Neural progenitor cell (in vitro differentiated cells): Measurements from ENCODE around the gene CAB39L. TPM values are rescaled to one million over a fixed set of nuclear protein-coding genes. Genes with fewer than 3 reads are reported as not detected.

Experiments
- DNase-seq: peaks from one replicate; pipeline ENCODE4 v3.0.0-alpha.2; 2016; ENCODE audit warnings: low spot score
- H2AFZ ChIP-seq: fragments of 200-600 bp; sonication (generic); replicated peaks from 2 replicates; pipeline ENCODE4 v1.6.1; 2016; ENCODE audit warnings: antibody characterized with exemption
- H3F3A ChIP-seq: fragments of 200-600 bp; sonication (generic); 2 replicates; pipeline ENCODE4 v1.6.1; 2016; ENCODE audit warnings: antibody characterized with exemption, low read depth
- H3K27ac ChIP-seq: fragments of 200-600 bp; sonication (generic); 2 replicates; pipeline ENCODE4 v1.5.1; 2016; ENCODE audit warnings: mild to moderate bottlenecking
- H3K27me3 ChIP-seq: fragments of 200-600 bp; sonication (generic); 2 replicates; pipeline ENCODE4 v1.6.1; 2016; ENCODE audit warnings: mild to moderate bottlenecking, moderate library complexity
- H3K36me3 ChIP-seq: fragments of 200-600 bp; sonication (generic); 2 replicates; pipeline ENCODE4 v1.5.1; 2016
- H3K4me1 ChIP-seq: fragments of 200-600 bp; sonication (generic); 2 replicates; pipeline ENCODE4 v1.6.1; 2016; ENCODE audit warnings: mixed run types
- H3K4me2 ChIP-seq: fragments of 200-600 bp; sonication (generic); 2 replicates; pipeline ENCODE4 v1.6.1; 2016
- H3K4me3 ChIP-seq: fragments of 200-600 bp; sonication (generic); 2 replicates; pipeline ENCODE4 v1.5.1; 2016
- H3K79me2 ChIP-seq: fragments of 200-600 bp; sonication (generic); 2 replicates; pipeline ENCODE4 v1.6.1; 2016; ENCODE audit warnings: low read depth
- H3K9ac ChIP-seq: fragments of 200-600 bp; sonication (generic); 2 replicates; pipeline ENCODE4 v1.6.1; 2016
- H3K9me3 ChIP-seq: fragments of 200-600 bp; sonication (generic); 2 replicates; pipeline ENCODE4 v1.5.1; 2016; ENCODE audit warnings: low read depth
- H4K20me1 ChIP-seq: fragments of 200-600 bp; sonication (generic); 2 replicates; pipeline ENCODE4 v1.6.1; 2016; ENCODE audit warnings: low read depth
- H3K27ac Mint-ChIP-seq: 3 replicates; pipeline ENCODE4 v1.8.0; 2021; ENCODE audit warnings: mixed read lengths
- H3K27me3 Mint-ChIP-seq: 2 replicates; pipeline ENCODE4 v1.8.0; 2022; ENCODE audit warnings: low read depth, mild to moderate bottlenecking, inconsistent platforms, moderate library complexity, mixed read lengths; ENCODE audit not compliant: insufficient read depth
- H3K36me3 Mint-ChIP-seq: 3 replicates; pipeline ENCODE4 v1.8.0; 2021; ENCODE audit warnings: mixed read lengths
- H3K4me1 Mint-ChIP-seq: 3 replicates; pipeline ENCODE4 v1.8.0; 2021; ENCODE audit warnings: mixed read lengths
- H3K4me3 Mint-ChIP-seq: 3 replicates; pipeline ENCODE4 v1.8.0; 2021; ENCODE audit warnings: mild to moderate bottlenecking, moderate library complexity, mixed read lengths
- H3K9me3 Mint-ChIP-seq: 3 replicates; pipeline ENCODE4 v1.8.0; 2020; ENCODE audit warnings: mixed read lengths
- CTCF ChIP-seq: fragments of 200-600 bp; sonication (generic); IDR thresholded peaks from 2 replicates; pipeline ENCODE4 v1.5.1; 2017; ENCODE audit warnings: antibody characterized with exemption, mild to moderate bottlenecking
- EZH2 ChIP-seq: fragments of 200-600 bp; sonication (generic); IDR thresholded peaks from 2 replicates; pipeline ENCODE4 v1.6.1; 2017; ENCODE audit warnings: antibody characterized with exemption, mild to moderate bottlenecking, moderate library complexity
- EZH2phosphoT487 ChIP-seq: fragments of 200-600 bp; sonication (generic); IDR thresholded peaks from 2 replicates; pipeline ENCODE4 v1.6.1; 2017; ENCODE audit warnings: antibody characterized with exemption
- total RNA-seq: library from RNA; depleted of rRNA; stranded (reverse); fragments of >200 nt; gene quantifications from 2 replicates; pipeline ENCODE4 v1.2.3, GENCODE V29; 2015; ENCODE audit warnings: low replicate concordance

CAB39L gene
- total RNA-seq, 1 donor from 2014 or later: 18.1 TPM

- H2AFZ ChIP-seq: no peak overlapping the region
- Mint-ChIP-seq H3K36me3 (no peaks in the 10 kb centered on the region), H3K27ac (no peak overlapping the region), H3K4me1 (peaks cover 2% of the 10 kb centered on the region), H3K27me3 (no peaks in the 10 kb centered on the region), H3K9me3 (no peaks in the 10 kb centered on the region), H3K4me3 (no peak overlapping the region)
- DNase-seq: no peak
- H3K27me3 ChIP-seq: no peaks in the 10 kb centered on the region
- H3F3A ChIP-seq: no peaks in the 10 kb centered on the region
- H3K4me2 ChIP-seq: no peak overlapping the region
- H3K9ac ChIP-seq: no peak overlapping the region
- no peaks in the 10 kb centered on the region for H3K36me3 ChIP-seq
- H4K20me1 ChIP-seq: no peaks in the 10 kb centered on the region
- no peaks in the 10 kb centered on the region for H3K79me2 ChIP-seq
- TF ChIP-seq EZH2 (no peak), CTCF (no peak), EZH2phosphoT487 (no peak)
- no peak overlapping the region for H3K27ac ChIP-seq
- no peaks in the 10 kb centered on the region for H3K9me3 ChIP-seq
- no peak overlapping the region for H3K4me3 ChIP-seq
- H3K4me1 ChIP-seq: no peaks in the 10 kb centered on the region
Measured at GRCh38 chr13:49343255-49343654, 100.6 kb downstream of the CAB39L start.

- Mint-ChIP-seq H3K4me1 (peaks cover 2% of the 10 kb centered on the region), H3K4me3 (no peak overlapping the region), H3K27ac (no peak overlapping the region), H3K36me3 (no peaks in the 10 kb centered on the region), H3K27me3 (no peaks in the 10 kb centered on the region), H3K9me3 (no peaks in the 10 kb centered on the region)
- TF ChIP-seq EZH2 (no peak), CTCF (no peak), EZH2phosphoT487 (no peak)
- H3K9ac ChIP-seq: no peak overlapping the region
- H3K27me3 ChIP-seq: no peaks in the 10 kb centered on the region
- no peaks in the 10 kb centered on the region for H3F3A ChIP-seq
- H3K4me3 ChIP-seq: no peak overlapping the region
- no peaks in the 10 kb centered on the region for H3K79me2 ChIP-seq
- H3K27ac ChIP-seq: no peak overlapping the region
- H3K4me2 ChIP-seq: no peak overlapping the region
- H3K36me3 ChIP-seq: no peaks in the 10 kb centered on the region
- no peaks in the 10 kb centered on the region for H3K4me1 ChIP-seq
- no peaks in the 10 kb centered on the region for H3K9me3 ChIP-seq
- H4K20me1 ChIP-seq: no peaks in the 10 kb centered on the region
- DNase-seq: no peak
- no peak overlapping the region for H2AFZ ChIP-seq
Measured at GRCh38 chr13:49342454-49342853, 101.4 kb downstream of the CAB39L start.

GRCh38 chr13:49341941-49342340 lies 101.9 kb downstream of the CAB39L start:
- H3F3A ChIP-seq: no peaks in the 10 kb centered on the region
- no peak overlapping the region for H3K27ac Mint-ChIP-seq
- H3K4me2 ChIP-seq: no peak overlapping the region
- H3K79me2 ChIP-seq: no peaks in the 10 kb centered on the region
- DNase-seq: no peak
- H3K36me3 ChIP-seq: no peaks in the 10 kb centered on the region
- H3K27me3 ChIP-seq: no peaks in the 10 kb centered on the region
- H3K27me3 Mint-ChIP-seq: no peaks in the 10 kb centered on the region
- H3K9ac ChIP-seq: no peak overlapping the region
- no peak overlapping the region for H3K4me3 Mint-ChIP-seq
- H3K27ac ChIP-seq: no peak overlapping the region
- TF ChIP-seq CTCF (no peak), EZH2 (no peak), EZH2phosphoT487 (no peak)
- peaks cover 2% of the 10 kb centered on the region for H3K4me1 Mint-ChIP-seq
- H3K36me3 Mint-ChIP-seq: no peaks in the 10 kb centered on the region
- no peaks in the 10 kb centered on the region for H3K4me1 ChIP-seq
- no peaks in the 10 kb centered on the region for H3K9me3 ChIP-seq
- H3K4me3 ChIP-seq: no peak overlapping the region
- H4K20me1 ChIP-seq: no peaks in the 10 kb centered on the region
- no peak overlapping the region for H2AFZ ChIP-seq
- no peaks in the 10 kb centered on the region for H3K9me3 Mint-ChIP-seq
